H1 (cell line): ENCODE data around the gene C17orf100. TPM values are rescaled to one million over a fixed set of nuclear protein-coding genes. Genes with fewer than 3 reads are reported as not detected.

Source experiments
- MAFK ChIP-seq: IDR thresholded peaks from 2 replicates; pipeline ENCODE4 v1.6.1; 2012; ENCODE audit warnings: low read depth, mild to moderate bottlenecking, improper control_type of control experiment, low read length
- TAF7 ChIP-seq: optimal IDR thresholded peaks from 2 replicates; pipeline ENCODE3; 2011; ENCODE audit warnings: low read depth, mild to moderate bottlenecking, inconsistent platforms, low read length, moderate library complexity, borderline replicate concordance
- polyA plus RNA-seq, 7 experiments: library from polyadenylated mRNA; depleted of rRNA in 3 of 7; stranded (reverse) in 5 of 7; unstranded in 2 of 7; fragments of >200 nt in 5 of 7; fragments of 200-250 nt in 2 of 7; gene quantifications; 1 replicate in 5 of 7; 2 replicates in 1 of 7; 4 replicates in 1 of 7; pipeline versions ENCODE4 v1.2.1 to v1.2.3, GENCODE V29; 2011 to 2013; ENCODE audit warnings: missing spikeins in 2 of 7, mixed read lengths in 2 of 7
- total RNA-seq: library from RNA; stranded (reverse); fragmentation: NEBNext Ultra II Directional; extraction: Animal tissue kit (Norgen Biotek cat#: 25700); gene quantifications from 2 replicates; pipeline ENCODE4 v1.2.1, GENCODE V29; 2021

Gene C17orf100
- total and polyA plus RNA-seq, 2 of the 8 experiments (the other 6 are each of a cell fraction or from before 2014, with no cell fraction given): 2.1 to 2.8 TPM

GRCh38 chr17:6603744-6604325 lies 47.7 kb upstream of the C17orf100 start (continued):
- TF ChIP-seq MAFK: no peak
- TF ChIP-seq TAF7: no peak
